ENCODE results near the gene CDK1. TPM values are rescaled to one million over a fixed set of nuclear protein-coding genes. Genes with fewer than 3 reads are reported as not detected.

CDK1 gene
- total and polyA plus RNA-seq, 2 of the 8 experiments (the other 6 are each of a cell fraction or from before 2014, with no cell fraction given): 29.4 to 111 TPM

GRCh38 chr10:60795465-60796202, 17.4 kb downstream of the CDK1 start (continued):
- no peak for TF ChIP-seq CHD7 (IDR thresholded peaks at IDR 0.05; ENCODE audit: insufficient replicate concordance, low read length)

Measured in H1 (cell line).